ENCODE data around the gene SCGB2A2.

Gene SCGB2A2

GRCh38 chr11:62260261-62260953, 9.6 kb upstream of the SCGB2A2 start:
- no peak overlapping the region for H3K4me3 ChIP-seq (ENCODE audit: low read depth, low read length)
- TF ChIP-seq CTCF (conservative IDR thresholded peaks at IDR 0.05; ENCODE audit: low read depth, low read length): no peak
- DNase-seq (ENCODE audit: low read depth): no peak

- TF ChIP-seq CTCF (conservative IDR thresholded peaks at IDR 0.05; ENCODE audit: low read depth, low read length): no peak
- H3K4me3 ChIP-seq (ENCODE audit: low read depth, low read length): no peak overlapping the region
- peak; percentile 27 for DNase-seq (ENCODE audit: low read depth)
These were observed 6.0 kb upstream of the SCGB2A2 start for GRCh38 chr11:62264004-62264403.

GRCh38 chr11:62266558-62266957, 3.4 kb upstream of the SCGB2A2 start:
- DNase-seq (ENCODE audit: low read depth): peak; percentile 3
- H3K4me3 ChIP-seq (ENCODE audit: low read depth, low read length): no peak overlapping the region
- no peak for TF ChIP-seq CTCF (conservative IDR thresholded peaks at IDR 0.05; ENCODE audit: low read depth, low read length)

- no peak overlapping the region for H3K4me3 ChIP-seq (ENCODE audit: low read depth, low read length)
- no peak for DNase-seq (ENCODE audit: low read depth)
- TF ChIP-seq CTCF (conservative IDR thresholded peaks at IDR 0.05; ENCODE audit: low read depth, low read length): no peak
These were observed 2.9 kb upstream of the SCGB2A2 start for GRCh38 chr11:62267050-62267449.

- DNase-seq (ENCODE audit: low read depth): no peak
- H3K4me3 ChIP-seq (ENCODE audit: low read depth, low read length): no peak overlapping the region
- TF ChIP-seq CTCF (conservative IDR thresholded peaks at IDR 0.05; ENCODE audit: low read depth, low read length): no peak
These were observed 2.4 kb upstream of the SCGB2A2 start for GRCh38 chr11:62267576-62267975.

GRCh38 chr11:62273284-62273683, 3.3 kb downstream of the SCGB2A2 start:
- no peak overlapping the region for H3K4me3 ChIP-seq (ENCODE audit: low read depth, low read length)
- DNase-seq (ENCODE audit: low read depth): no peak
- TF ChIP-seq CTCF (conservative IDR thresholded peaks at IDR 0.05; ENCODE audit: low read depth, low read length): no peak

GRCh38 chr11:62273789-62274275, 3.9 kb downstream of the SCGB2A2 start:
- DNase-seq (ENCODE audit: low read depth): no peak
- H3K4me3 ChIP-seq (ENCODE audit: low read depth, low read length): no peak overlapping the region
- no peak for TF ChIP-seq CTCF (conservative IDR thresholded peaks at IDR 0.05; ENCODE audit: low read depth, low read length)
